ENCODE measurements around the gene CA12.

- TF ChIP-seq GATA2 (IDR thresholded peaks at IDR 0.05; ENCODE audit: low read depth, low read length) (no peak), GATA3 (IDR thresholded peaks at IDR 0.05; ENCODE audit: low read depth, low read length) (no peak)
Observed at GRCh38 chr15:63374686-63375520, 6.7 kb downstream of the CA12 start.

All from SH-SY5Y (cell line).